Measurements from ENCODE around the gene KDM2A. TPM values are rescaled to one million over a fixed set of nuclear protein-coding genes. Genes with fewer than 3 reads are reported as not detected.

The KDM2A gene
- total and polyA plus RNA-seq, 2 experiments from 2014 or later = 25.0 to 54.1 TPM

- no peaks in the 10 kb centered on the region for H3K36me3 ChIP-seq (ENCODE audit: insufficient read depth)
- ATAC-seq (no peak), DNase-seq (ENCODE audit: low spot score) (no peak)
- Mint-ChIP-seq H3K27ac (no peak overlapping the region), H3K4me3 (no peak overlapping the region), H3K27me3 (ENCODE audit: insufficient read depth, low read depth, poor library complexity) (peaks cover 8% of the 10 kb centered on the region), H3K9me3 (no peaks in the 10 kb centered on the region; the same call in 2 of the 3 replicates), H3K4me1 (peaks cover 12% of the 10 kb centered on the region), H3K36me3 (ENCODE audit: low read depth) (no peaks in the 10 kb centered on the region)
- no peaks in the 10 kb centered on the region for H3K27me3 ChIP-seq (ENCODE audit: insufficient read depth)
- no peaks in the 10 kb centered on the region for H4K20me1 ChIP-seq (replicated peaks; ENCODE audit: insufficient read depth)
- no peak overlapping the region for H2AFZ ChIP-seq
- no peak overlapping the region for H3K4me2 ChIP-seq
- no peaks in the 10 kb centered on the region for H3K9me2 ChIP-seq (ENCODE audit: insufficient read depth)
- no peaks in the 10 kb centered on the region for H3K79me2 ChIP-seq (replicated peaks; ENCODE audit: insufficient read depth)
- H3F3A ChIP-seq (replicated peaks; ENCODE audit: low read depth) = no peaks in the 10 kb centered on the region
- no peak for TF ChIP-seq ZNF331 (CRISPR knock-in tag; IDR thresholded peaks at IDR 0.05; ENCODE audit: low read depth)
- no peak for TF ChIP-seq EZH2phosphoT487 (IDR thresholded peaks at IDR 0.05; ENCODE audit: unreplicated experiment)
- no peak for TF ChIP-seq ZNF114 (CRISPR knock-in tag; IDR thresholded peaks at IDR 0.05)
- TF ChIP-seq, protein P1, sequence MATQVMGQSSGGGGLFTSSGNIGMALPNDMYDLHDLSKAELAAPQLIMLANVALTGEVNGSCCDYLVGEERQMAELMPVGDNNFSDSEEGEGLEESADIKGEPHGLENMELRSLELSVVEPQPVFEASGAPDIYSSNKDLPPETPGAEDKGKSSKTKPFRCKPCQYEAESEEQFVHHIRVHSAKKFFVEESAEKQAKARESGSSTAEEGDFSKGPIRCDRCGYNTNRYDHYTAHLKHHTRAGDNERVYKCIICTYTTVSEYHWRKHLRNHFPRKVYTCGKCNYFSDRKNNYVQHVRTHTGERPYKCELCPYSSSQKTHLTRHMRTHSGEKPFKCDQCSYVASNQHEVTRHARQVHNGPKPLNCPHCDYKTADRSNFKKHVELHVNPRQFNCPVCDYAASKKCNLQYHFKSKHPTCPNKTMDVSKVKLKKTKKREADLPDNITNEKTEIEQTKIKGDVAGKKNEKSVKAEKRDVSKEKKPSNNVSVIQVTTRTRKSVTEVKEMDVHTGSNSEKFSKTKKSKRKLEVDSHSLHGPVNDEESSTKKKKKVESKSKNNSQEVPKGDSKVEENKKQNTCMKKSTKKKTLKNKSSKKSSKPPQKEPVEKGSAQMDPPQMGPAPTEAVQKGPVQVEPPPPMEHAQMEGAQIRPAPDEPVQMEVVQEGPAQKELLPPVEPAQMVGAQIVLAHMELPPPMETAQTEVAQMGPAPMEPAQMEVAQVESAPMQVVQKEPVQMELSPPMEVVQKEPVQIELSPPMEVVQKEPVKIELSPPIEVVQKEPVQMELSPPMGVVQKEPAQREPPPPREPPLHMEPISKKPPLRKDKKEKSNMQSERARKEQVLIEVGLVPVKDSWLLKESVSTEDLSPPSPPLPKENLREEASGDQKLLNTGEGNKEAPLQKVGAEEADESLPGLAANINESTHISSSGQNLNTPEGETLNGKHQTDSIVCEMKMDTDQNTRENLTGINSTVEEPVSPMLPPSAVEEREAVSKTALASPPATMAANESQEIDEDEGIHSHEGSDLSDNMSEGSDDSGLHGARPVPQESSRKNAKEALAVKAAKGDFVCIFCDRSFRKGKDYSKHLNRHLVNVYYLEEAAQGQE (IDR thresholded peaks at IDR 0.05; ENCODE audit: unreplicated experiment) = no peak
- no peak for TF ChIP-seq ETS1 (IDR thresholded peaks at IDR 0.05)
- no peak for TF ChIP-seq JUNB (IDR thresholded peaks at IDR 0.05; ENCODE audit: unreplicated experiment)
- TF ChIP-seq, protein P2, sequence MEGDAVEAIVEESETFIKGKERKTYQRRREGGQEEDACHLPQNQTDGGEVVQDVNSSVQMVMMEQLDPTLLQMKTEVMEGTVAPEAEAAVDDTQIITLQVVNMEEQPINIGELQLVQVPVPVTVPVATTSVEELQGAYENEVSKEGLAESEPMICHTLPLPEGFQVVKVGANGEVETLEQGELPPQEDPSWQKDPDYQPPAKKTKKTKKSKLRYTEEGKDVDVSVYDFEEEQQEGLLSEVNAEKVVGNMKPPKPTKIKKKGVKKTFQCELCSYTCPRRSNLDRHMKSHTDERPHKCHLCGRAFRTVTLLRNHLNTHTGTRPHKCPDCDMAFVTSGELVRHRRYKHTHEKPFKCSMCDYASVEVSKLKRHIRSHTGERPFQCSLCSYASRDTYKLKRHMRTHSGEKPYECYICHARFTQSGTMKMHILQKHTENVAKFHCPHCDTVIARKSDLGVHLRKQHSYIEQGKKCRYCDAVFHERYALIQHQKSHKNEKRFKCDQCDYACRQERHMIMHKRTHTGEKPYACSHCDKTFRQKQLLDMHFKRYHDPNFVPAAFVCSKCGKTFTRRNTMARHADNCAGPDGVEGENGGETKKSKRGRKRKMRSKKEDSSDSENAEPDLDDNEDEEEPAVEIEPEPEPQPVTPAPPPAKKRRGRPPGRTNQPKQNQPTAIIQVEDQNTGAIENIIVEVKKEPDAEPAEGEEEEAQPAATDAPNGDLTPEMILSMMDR (conservative IDR thresholded peaks at IDR 0.05; ENCODE audit: low read depth in 2 of 2) = no peak
- no peak for TF ChIP-seq EZH2 (IDR thresholded peaks at IDR 0.05; ENCODE audit: low read depth, unreplicated experiment)
- TF ChIP-seq STAT1 (IDR thresholded peaks at IDR 0.05; ENCODE audit: unreplicated experiment) = no peak
- peaks cover 7% of the 10 kb centered on the region; the same call in 1 of the 2 replicates for H3K4me1 ChIP-seq (ENCODE audit: insufficient read depth)
- no peak overlapping the region for H3K4me3 ChIP-seq
- no peak overlapping the region for H3K27ac ChIP-seq (ENCODE audit: low read depth)
These were observed 33.4 kb upstream of the KDM2A start for GRCh38 chr11:67085617-67086016.

DNA sequence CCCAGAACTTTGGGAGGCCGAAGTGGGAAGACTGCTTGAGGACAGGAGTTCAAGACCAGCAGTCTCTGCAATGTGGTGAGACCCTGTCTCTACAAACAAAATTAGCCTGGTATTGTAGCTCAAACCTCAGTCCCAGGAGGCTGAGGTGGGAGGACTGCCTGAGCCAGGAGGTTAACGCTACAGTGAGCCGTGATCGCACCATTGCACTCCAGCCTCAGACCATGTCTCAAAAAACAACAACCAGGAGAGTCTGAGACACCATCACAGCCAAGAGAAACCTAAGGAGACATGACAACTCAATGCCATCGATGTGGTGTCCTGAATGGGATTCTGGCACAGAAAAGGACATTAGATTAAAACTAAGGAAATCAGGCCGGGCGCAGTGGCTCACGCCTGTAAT is 28.3 kb upstream of the KDM2A start:
- Histone ChIP-seq H3K4me3 (no peak overlapping the region), H3F3A (replicated peaks; ENCODE audit: low read depth) (no peaks in the 10 kb centered on the region), H3K36me3 (ENCODE audit: insufficient read depth) (no peaks in the 10 kb centered on the region), H2AFZ (no peak overlapping the region), H3K9me2 (ENCODE audit: insufficient read depth) (no peaks in the 10 kb centered on the region), H3K4me1 (ENCODE audit: insufficient read depth) (no peaks in the 10 kb centered on the region), H3K4me2 (no peak overlapping the region), H4K20me1 (replicated peaks; ENCODE audit: insufficient read depth) (no peaks in the 10 kb centered on the region), H3K79me2 (replicated peaks; ENCODE audit: insufficient read depth) (no peaks in the 10 kb centered on the region), H3K27me3 (ENCODE audit: insufficient read depth) (no peaks in the 10 kb centered on the region), H3K27ac (ENCODE audit: low read depth) (no peak overlapping the region)
- H3K27ac Mint-ChIP-seq = no peak overlapping the region
- peaks cover 3% of the 10 kb centered on the region for H3K27me3 Mint-ChIP-seq (ENCODE audit: insufficient read depth, low read depth, poor library complexity)
- no peak for DNase-seq (ENCODE audit: low spot score)
- no peak for ATAC-seq
- H3K4me3 Mint-ChIP-seq = no peak overlapping the region
- peaks cover 5% of the 10 kb centered on the region; the same call in 2 of the 3 replicates for H3K4me1 Mint-ChIP-seq
- H3K36me3 Mint-ChIP-seq (ENCODE audit: low read depth) = no peaks in the 10 kb centered on the region
- H3K9me3 Mint-ChIP-seq = no peaks in the 10 kb centered on the region; the same call in 2 of the 3 replicates
- TF ChIP-seq, protein P2 (conservative IDR thresholded peaks at IDR 0.05; ENCODE audit: low read depth in 2 of 2) = no peak
- TF ChIP-seq EZH2 (IDR thresholded peaks at IDR 0.05; ENCODE audit: low read depth, unreplicated experiment) (no peak), STAT1 (IDR thresholded peaks at IDR 0.05; ENCODE audit: unreplicated experiment) (no peak), NANOG (IDR thresholded peaks at IDR 0.05; ENCODE audit: borderline replicate concordance) (no peak), ZNF331 (CRISPR knock-in tag; IDR thresholded peaks at IDR 0.05; ENCODE audit: low read depth) (no peak)

All from GM23338 (cell line).